ENCODE results near the gene EFCAB12.

- TF ChIP-seq CTCF (conservative IDR thresholded peaks at IDR 0.05) (no peak), ZFX (IDR thresholded peaks at IDR 0.05) (no peak)
These were observed 33.2 kb upstream of the EFCAB12 start for GRCh38 chr3:129461461-129462146.

Measured in C4-2B (cell line).